ENCODE results near the gene CKAP5. TPM values are rescaled to one million over a fixed set of nuclear protein-coding genes. Genes with fewer than 3 reads are reported as not detected.
A peak's percentile ranks its signal among the peaks of the same experiment; 100 is the strongest.
"Not testable (repeated sequence)": the region's sequence is repeated elsewhere in the genome, so short reads cannot be mapped to it uniquely, and the experiment has no call there.

Gene CKAP5
- total RNA-seq, 1 donor from 2014 or later: 121 TPM

- H3K36me3 Mint-ChIP-seq (ENCODE audit: low read depth): peaks cover 24% of the 10 kb centered on the region
- H3K9me3 Mint-ChIP-seq: no peaks in the 10 kb centered on the region
- no peaks in the 10 kb centered on the region for H3K27me3 Mint-ChIP-seq (ENCODE audit: insufficient read depth)
Observed at GRCh38 chr11:46801694-46802470, 44.2 kb downstream of the CKAP5 start.

GRCh38 chr11:46800177-46800576 is 45.9 kb downstream of the CKAP5 start:
- Mint-ChIP-seq H3K4me3 (no peak overlapping the region), H3K9me3 (no peaks in the 10 kb centered on the region), H3K36me3 (ENCODE audit: low read depth) (peaks cover 23% of the 10 kb centered on the region), H3K27me3 (ENCODE audit: insufficient read depth) (no peaks in the 10 kb centered on the region), H3K27ac (no peak overlapping the region), H3K4me1 (ENCODE audit: low read depth) (no peaks in the 10 kb centered on the region)
- intact Hi-C loops (cut with micrococcal nuclease): no loop called here
- DNase-seq (ENCODE audit: low spot score): no peak

More at GRCh38 chr11:46801694-46802470, 44.2 kb downstream of the CKAP5 start:
- no peak for DNase-seq (ENCODE audit: low spot score)
- Mint-ChIP-seq H3K4me3 (no peak overlapping the region), H3K27ac (no peak overlapping the region), H3K4me1 (ENCODE audit: low read depth) (peaks cover 7% of the 10 kb centered on the region)
- intact Hi-C loops (cut with micrococcal nuclease): no loop called here

- H3K4me3 Mint-ChIP-seq; DNase-seq (ENCODE audit: low spot score); intact Hi-C loops (cut with micrococcal nuclease); H3K4me1 Mint-ChIP-seq (ENCODE audit: low read depth); H3K27ac Mint-ChIP-seq; H3K9me3 Mint-ChIP-seq; H3K27me3 Mint-ChIP-seq (ENCODE audit: insufficient read depth): not testable (repeated sequence)
- H3K36me3 Mint-ChIP-seq (ENCODE audit: low read depth): peaks cover 23% of the 10 kb centered on the region
Observed at GRCh38 chr11:46799725-46800124, 46.4 kb downstream of the CKAP5 start.

DNA sequence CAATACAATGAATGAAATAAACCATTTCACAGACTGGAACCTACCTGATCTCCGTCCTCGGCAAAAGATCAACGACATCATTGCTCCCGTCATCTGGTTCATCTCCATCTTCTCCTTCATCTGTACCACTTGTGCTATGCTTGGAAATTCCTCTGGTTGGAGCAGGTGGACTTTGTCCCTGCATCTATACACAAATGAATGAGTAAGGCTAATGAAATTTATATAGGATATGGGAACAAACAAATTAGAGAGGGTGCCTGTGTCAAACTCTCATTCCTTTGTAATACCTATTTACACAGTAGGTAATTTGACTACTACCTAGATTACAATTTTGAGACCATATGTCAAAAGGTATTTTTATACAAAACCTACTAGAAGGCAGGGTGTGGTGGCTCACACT is 67.7 kb downstream of the CKAP5 start:
- Mint-ChIP-seq H3K9me3 (no peaks in the 10 kb centered on the region), H3K27ac (no peak overlapping the region), H3K36me3 (ENCODE audit: low read depth) (peaks cover 52% of the 10 kb centered on the region), H3K4me3 (no peak overlapping the region), H3K4me1 (ENCODE audit: low read depth) (no peaks in the 10 kb centered on the region), H3K27me3 (ENCODE audit: insufficient read depth) (no peaks in the 10 kb centered on the region)
- DNase-seq (ENCODE audit: low spot score): no peak
- intact Hi-C loops (cut with micrococcal nuclease): no loop called here

DNA sequence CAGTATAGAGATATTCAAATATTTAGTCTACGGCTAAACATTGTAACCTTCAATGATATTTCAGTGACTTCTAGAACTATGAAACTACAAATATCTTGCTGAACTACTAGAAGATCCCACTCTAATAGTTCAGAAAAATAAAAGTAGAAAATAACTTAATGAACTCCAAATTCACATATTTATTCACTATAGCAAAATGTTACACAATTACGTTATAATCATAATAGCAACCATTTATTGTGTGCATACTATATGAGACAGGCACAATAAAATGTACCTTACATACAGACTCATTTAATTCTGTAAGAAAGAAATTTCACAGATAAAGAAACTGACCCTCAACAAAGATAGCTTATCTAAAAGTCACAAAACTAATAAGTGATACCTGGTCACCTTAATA is 69.2 kb downstream of the CKAP5 start:
- no peak for DNase-seq (ENCODE audit: low spot score)
- intact Hi-C loops (cut with micrococcal nuclease): no loop called here
- Mint-ChIP-seq H3K27ac (no peak overlapping the region), H3K36me3 (ENCODE audit: low read depth) (peaks cover 52% of the 10 kb centered on the region), H3K4me3 (no peak overlapping the region), H3K4me1 (ENCODE audit: low read depth) (no peaks in the 10 kb centered on the region), H3K27me3 (ENCODE audit: insufficient read depth) (no peaks in the 10 kb centered on the region), H3K9me3 (no peaks in the 10 kb centered on the region)

- peak overlapping the region; percentile 48 for H3K27ac Mint-ChIP-seq
- no peak overlapping the region for H3K4me3 Mint-ChIP-seq
- H3K27me3 Mint-ChIP-seq (ENCODE audit: insufficient read depth): no peaks in the 10 kb centered on the region
- peaks cover 34% of the 10 kb centered on the region for H3K36me3 Mint-ChIP-seq (ENCODE audit: low read depth)
- no peaks in the 10 kb centered on the region for H3K4me1 Mint-ChIP-seq (ENCODE audit: low read depth)
- intact Hi-C loops (cut with micrococcal nuclease): no loop called here
- no peak for DNase-seq (ENCODE audit: low spot score)
- H3K9me3 Mint-ChIP-seq: no peaks in the 10 kb centered on the region
Observed at GRCh38 chr11:46769636-46770221, 76.4 kb downstream of the CKAP5 start.

DNA sequence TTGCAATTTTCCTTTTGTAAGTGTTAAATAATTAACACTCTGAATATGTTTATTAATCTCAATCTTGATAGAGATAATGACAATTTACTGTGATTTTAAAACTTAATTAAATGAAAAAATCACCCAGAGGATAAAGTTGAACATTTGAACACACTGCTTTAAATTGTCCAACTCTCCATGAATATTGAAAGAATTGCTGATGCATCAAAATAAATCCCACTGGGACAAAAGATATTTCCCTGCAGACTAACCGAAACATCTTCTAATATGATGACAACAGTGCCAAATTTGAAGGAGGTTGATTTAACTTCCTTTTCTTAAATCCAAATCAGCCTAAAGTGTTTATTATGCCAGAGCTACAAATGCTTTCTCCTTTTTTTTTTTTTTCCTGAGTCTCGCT is 79.4 kb downstream of the CKAP5 start:
- H3K36me3 Mint-ChIP-seq (ENCODE audit: low read depth): peaks cover 38% of the 10 kb centered on the region
- H3K27ac Mint-ChIP-seq: no peak overlapping the region
- H3K9me3 Mint-ChIP-seq: no peaks in the 10 kb centered on the region
- H3K4me1 Mint-ChIP-seq (ENCODE audit: low read depth): no peaks in the 10 kb centered on the region
- intact Hi-C loops (cut with micrococcal nuclease): no loop called here
- H3K27me3 Mint-ChIP-seq (ENCODE audit: insufficient read depth): no peaks in the 10 kb centered on the region
- DNase-seq (ENCODE audit: low spot score): no peak
- H3K4me3 Mint-ChIP-seq: no peak overlapping the region

DNA sequence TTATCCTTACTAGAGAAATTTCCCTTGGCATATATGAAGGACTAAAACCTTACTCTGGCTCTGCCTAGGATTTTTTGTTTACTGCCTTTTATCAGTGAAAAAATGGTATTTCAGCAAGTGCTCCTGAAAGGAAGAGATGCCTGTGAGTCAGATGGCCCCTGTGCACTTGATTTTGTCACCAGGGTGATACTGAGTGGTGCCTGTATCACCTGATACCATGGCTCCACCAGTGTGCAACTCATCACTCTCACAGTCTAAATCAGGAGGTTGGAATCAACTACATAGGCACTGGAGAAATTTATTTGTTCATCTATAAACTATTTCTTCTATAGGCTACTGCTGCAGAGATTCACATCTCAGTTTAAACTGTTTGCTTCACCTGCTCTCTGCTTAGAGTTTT is 83.8 kb downstream of the CKAP5 start:
- H3K9me3 Mint-ChIP-seq: no peaks in the 10 kb centered on the region
- peaks cover 52% of the 10 kb centered on the region for H3K36me3 Mint-ChIP-seq (ENCODE audit: low read depth)
- no peak overlapping the region for H3K4me3 Mint-ChIP-seq
- no peaks in the 10 kb centered on the region for H3K27me3 Mint-ChIP-seq (ENCODE audit: insufficient read depth)
- DNase-seq (ENCODE audit: low spot score): no peak
- no peaks in the 10 kb centered on the region for H3K4me1 Mint-ChIP-seq (ENCODE audit: low read depth)
- H3K27ac Mint-ChIP-seq: no peak overlapping the region
- intact Hi-C loops (cut with micrococcal nuclease): loop anchor here (5.0 kb wide), 1 partner anchor 45 kb away; no protein-coding TSS in a partner anchor

- peaks cover 52% of the 10 kb centered on the region for H3K36me3 Mint-ChIP-seq (ENCODE audit: low read depth)
- H3K9me3 Mint-ChIP-seq: no peaks in the 10 kb centered on the region
- no peak overlapping the region for H3K4me3 Mint-ChIP-seq
- H3K27me3 Mint-ChIP-seq (ENCODE audit: insufficient read depth): no peaks in the 10 kb centered on the region
- H3K27ac Mint-ChIP-seq: no peak overlapping the region
- intact Hi-C loops (cut with micrococcal nuclease): loop anchor here (5.0 kb wide), 1 partner anchor 45 kb away; no protein-coding TSS in a partner anchor
- DNase-seq (ENCODE audit: low spot score): no peak
- H3K4me1 Mint-ChIP-seq (ENCODE audit: low read depth): no peaks in the 10 kb centered on the region
Observed at GRCh38 chr11:46761807-46762206, 84.3 kb downstream of the CKAP5 start.

DNA sequence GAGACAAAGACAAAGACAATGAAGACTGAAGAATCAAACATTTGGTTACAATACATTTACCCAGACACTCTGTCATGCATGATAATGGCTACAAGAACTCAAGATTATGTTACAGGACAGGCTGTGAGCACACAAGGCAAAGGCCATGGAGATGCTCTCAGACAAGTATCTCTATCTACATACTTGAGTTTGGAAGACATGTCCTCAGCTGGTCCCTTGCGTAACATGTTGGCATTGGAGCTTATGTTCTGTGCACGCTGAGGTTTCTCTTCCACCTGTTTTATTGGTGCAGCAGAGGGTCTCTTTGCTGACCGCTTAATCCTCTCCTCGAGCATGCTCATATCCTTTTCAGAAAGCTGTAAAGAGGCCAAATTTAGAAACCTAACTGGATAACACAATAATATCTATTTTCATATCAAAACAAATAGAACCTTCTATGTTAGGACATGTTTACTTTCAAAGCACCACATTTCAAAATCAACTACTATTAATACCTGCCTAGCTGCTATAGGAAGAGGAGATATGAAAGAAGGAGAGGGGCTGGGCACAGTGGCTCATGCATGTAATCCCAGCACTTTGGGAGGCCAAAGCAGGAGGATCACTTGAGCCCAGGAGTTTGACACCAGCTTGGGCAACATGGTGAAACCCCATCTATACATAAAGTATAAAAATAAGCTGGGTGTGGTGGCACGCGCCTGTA is 85.5 kb downstream of the CKAP5 start:
- H3K4me3 Mint-ChIP-seq: no peak overlapping the region
- no peak for DNase-seq (ENCODE audit: low spot score)
- no peaks in the 10 kb centered on the region for H3K9me3 Mint-ChIP-seq
- no peaks in the 10 kb centered on the region for H3K27me3 Mint-ChIP-seq (ENCODE audit: insufficient read depth)
- no peak overlapping the region for H3K27ac Mint-ChIP-seq
- peaks cover 57% of the 10 kb centered on the region for H3K36me3 Mint-ChIP-seq (ENCODE audit: low read depth)
- H3K4me1 Mint-ChIP-seq (ENCODE audit: low read depth): no peaks in the 10 kb centered on the region
- intact Hi-C loops (cut with micrococcal nuclease): loop anchor here (5.0 kb wide), 1 partner anchor 47 kb away; no protein-coding TSS in a partner anchor

DNA sequence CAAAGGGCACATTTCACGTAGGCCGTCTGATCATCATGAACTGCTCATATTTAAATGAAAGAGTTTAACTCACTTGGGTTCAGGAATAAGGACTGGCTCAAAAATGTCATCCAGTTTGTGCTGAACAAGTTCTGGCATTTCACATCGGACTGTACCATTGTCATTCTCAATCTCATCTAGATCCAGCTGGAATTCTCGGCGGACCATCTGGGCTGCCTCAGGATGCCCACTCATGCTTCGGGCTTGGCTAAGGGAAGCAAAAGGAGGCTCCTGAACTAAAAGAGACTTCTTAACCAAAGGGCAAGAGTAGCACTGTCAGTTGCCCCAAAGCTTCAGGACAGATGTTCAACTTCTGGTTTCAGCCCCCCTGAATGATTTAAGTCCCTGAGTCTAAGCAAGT is 86.9 kb downstream of the CKAP5 start:
- intact Hi-C loops (cut with micrococcal nuclease): no loop called here
- H3K27me3 Mint-ChIP-seq (ENCODE audit: insufficient read depth): no peaks in the 10 kb centered on the region
- no peak for DNase-seq (ENCODE audit: low spot score)
- H3K4me1 Mint-ChIP-seq (ENCODE audit: low read depth): no peaks in the 10 kb centered on the region
- H3K27ac Mint-ChIP-seq: no peak overlapping the region
- peaks cover 59% of the 10 kb centered on the region for H3K36me3 Mint-ChIP-seq (ENCODE audit: low read depth)
- no peaks in the 10 kb centered on the region for H3K9me3 Mint-ChIP-seq
- no peak overlapping the region for H3K4me3 Mint-ChIP-seq

- Mint-ChIP-seq H3K27me3 (ENCODE audit: insufficient read depth) (no peaks in the 10 kb centered on the region), H3K4me1 (ENCODE audit: low read depth) (no peaks in the 10 kb centered on the region), H3K9me3 (no peaks in the 10 kb centered on the region), H3K4me3 (no peak overlapping the region), H3K36me3 (ENCODE audit: low read depth) (peaks cover 55% of the 10 kb centered on the region), H3K27ac (peak overlapping the region; percentile 6)
- DNase-seq (ENCODE audit: low spot score): no peak
- intact Hi-C loops (cut with micrococcal nuclease): no loop called here
Observed at GRCh38 chr11:46755962-46756361, 90.1 kb downstream of the CKAP5 start.

DNA sequence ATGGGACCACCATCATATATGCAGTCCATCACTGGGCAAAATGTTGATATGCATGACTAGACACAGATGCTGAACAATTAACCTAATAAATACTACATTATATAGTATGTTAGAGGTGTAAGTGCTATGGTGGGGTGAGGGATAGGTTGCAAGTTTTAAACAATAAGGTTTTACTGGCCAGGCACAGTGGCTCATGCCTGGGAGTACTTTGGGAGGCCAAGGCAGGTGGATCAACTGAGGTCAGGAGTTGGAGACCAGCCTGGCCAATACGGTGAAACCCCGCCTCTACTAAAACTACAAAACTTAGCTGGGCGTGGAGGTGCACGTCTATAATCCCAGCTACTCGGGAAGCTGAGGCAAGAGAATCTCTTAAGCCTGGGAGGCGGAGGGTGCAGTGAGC is 98.9 kb downstream of the CKAP5 start:
- Mint-ChIP-seq H3K36me3 (ENCODE audit: low read depth) (peaks cover 60% of the 10 kb centered on the region), H3K9me3 (no peaks in the 10 kb centered on the region), H3K27me3 (ENCODE audit: insufficient read depth) (no peaks in the 10 kb centered on the region), H3K4me3 (no peak overlapping the region), H3K4me1 (ENCODE audit: low read depth) (no peaks in the 10 kb centered on the region), H3K27ac (no peak overlapping the region)
- no peak for DNase-seq (ENCODE audit: low spot score)
- intact Hi-C loops (cut with micrococcal nuclease): no loop called here
